NCI-H1105 (cell line): ENCODE measurements around the gene KDM2B.

Experiments used
- DNase-seq: peaks from one replicate; lab custom pipeline; 2025; lab: John Stamatoyannopoulos, UW

The KDM2B gene

DNA sequence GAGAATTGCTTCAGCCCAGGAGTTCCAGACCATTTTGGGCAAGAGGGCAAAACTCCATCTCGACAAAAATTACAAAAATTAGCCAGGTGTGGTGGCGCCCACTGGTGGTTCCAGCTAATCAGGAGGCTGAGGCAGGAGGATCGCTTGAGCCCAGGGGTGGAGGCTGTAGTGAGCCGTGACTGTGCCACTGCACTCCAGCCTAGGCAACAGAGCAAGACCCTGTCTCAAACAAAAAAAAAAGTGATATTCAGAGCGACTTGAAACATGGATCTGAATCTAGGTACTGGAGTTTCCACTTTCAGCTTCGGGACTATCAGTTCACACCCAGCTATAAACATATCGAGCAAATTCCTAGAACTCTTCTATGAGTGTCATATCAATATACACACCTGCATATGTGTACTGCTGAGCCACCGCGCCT, 197.2 kb downstream of the KDM2B start:
- no peak for DNase-seq

DNA sequence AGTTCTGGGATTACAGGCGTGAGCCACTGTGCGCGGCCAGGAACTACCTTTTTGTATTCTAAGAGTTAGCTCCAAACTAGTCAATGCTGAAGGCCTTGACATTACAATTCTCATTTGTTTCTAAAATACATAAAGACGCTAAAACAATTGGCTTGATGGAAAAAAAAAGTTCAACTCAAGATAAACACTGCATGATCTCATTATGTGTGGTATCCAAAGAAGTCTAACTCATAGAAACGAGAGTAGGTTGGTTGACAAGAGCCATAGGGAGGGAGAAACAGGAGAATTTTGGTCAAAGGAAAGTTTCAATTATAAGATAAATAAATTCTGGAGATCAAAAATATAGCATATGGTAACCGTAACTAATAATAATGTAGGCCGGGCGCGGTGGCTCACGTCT, 200.9 kb downstream of the KDM2B start:
- no peak for DNase-seq
